NCI-H2227 (cell line): ENCODE measurements around the gene DMXL2.
"Not testable (repeated sequence)": the region's sequence is repeated elsewhere in the genome, so short reads cannot be mapped to it uniquely, and the experiment has no call there.

Experiments used
- DNase-seq: peaks from one replicate; lab custom pipeline; 2025; ENCODE audit not compliant: unreplicated experiment; lab: John Stamatoyannopoulos, UW

The DMXL2 gene

GRCh38 chr15:51424780-51425179, 197.8 kb downstream of the DMXL2 start:
- DNase-seq: no peak

GRCh38 chr15:51423040-51423439, 199.5 kb downstream of the DMXL2 start:
- not testable (repeated sequence) for DNase-seq

GRCh38 chr15:51416129-51416528, 206.4 kb downstream of the DMXL2 start:
- DNase-seq: no peak

- DNase-seq: no peak
These were observed 208.2 kb downstream of the DMXL2 start for GRCh38 chr15:51414256-51414860.

- DNase-seq: no peak
These were observed 216.7 kb downstream of the DMXL2 start for GRCh38 chr15:51405693-51406523.

- DNase-seq: no peak
These were observed 218.4 kb downstream of the DMXL2 start for GRCh38 chr15:51403946-51404695.

- DNase-seq: peak; percentile 42
These were observed 219.3 kb downstream of the DMXL2 start for GRCh38 chr15:51403072-51403878.

GRCh38 chr15:51401872-51402517, 220.6 kb downstream of the DMXL2 start:
- DNase-seq: no peak

GRCh38 chr15:51401051-51401780, 221.4 kb downstream of the DMXL2 start:
- DNase-seq: no peak

- DNase-seq: no peak
These were observed 223.9 kb downstream of the DMXL2 start for GRCh38 chr15:51398626-51399025.
